Measurements from ENCODE around the gene RTBDN.

DNA sequence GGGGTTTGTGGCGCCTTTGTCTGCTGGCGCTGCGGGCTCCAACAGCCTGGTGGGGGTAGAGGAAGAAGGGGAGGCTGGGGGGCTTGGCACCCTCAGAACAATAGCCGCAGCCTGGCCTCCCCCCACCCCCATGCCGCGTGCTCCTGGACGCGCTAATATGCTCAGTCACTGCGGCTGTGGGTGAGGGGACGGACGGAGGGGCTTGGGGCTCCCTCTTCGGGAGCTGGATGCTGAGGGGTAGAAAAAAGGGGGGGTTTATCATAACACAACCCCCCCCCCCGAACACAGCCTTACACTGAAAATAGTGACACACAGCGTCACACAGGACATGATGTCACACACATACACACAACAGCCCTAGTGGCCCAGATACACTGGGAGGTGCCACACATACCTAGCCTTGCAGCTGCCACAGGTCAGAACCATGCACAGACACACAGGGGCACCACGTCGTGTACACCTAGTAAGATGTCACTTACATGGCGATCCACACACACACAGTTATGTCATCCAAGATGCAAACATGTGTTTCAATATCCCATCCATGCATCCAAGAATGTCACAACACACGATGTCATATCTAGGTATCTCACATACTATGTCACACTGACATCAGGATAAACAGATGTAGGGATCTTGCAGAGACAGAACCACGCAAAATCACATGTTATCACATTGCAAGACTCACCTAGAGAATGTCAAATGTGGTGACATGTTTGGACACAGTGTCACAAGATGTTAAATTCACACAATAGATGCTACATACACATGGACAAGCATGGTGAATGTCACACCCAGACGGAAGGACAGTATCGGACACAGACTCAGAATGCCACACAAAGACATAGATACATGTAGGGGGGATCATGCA lies 4.7 kb upstream of the RTBDN start:
- TF ChIP-seq, protein P1, sequence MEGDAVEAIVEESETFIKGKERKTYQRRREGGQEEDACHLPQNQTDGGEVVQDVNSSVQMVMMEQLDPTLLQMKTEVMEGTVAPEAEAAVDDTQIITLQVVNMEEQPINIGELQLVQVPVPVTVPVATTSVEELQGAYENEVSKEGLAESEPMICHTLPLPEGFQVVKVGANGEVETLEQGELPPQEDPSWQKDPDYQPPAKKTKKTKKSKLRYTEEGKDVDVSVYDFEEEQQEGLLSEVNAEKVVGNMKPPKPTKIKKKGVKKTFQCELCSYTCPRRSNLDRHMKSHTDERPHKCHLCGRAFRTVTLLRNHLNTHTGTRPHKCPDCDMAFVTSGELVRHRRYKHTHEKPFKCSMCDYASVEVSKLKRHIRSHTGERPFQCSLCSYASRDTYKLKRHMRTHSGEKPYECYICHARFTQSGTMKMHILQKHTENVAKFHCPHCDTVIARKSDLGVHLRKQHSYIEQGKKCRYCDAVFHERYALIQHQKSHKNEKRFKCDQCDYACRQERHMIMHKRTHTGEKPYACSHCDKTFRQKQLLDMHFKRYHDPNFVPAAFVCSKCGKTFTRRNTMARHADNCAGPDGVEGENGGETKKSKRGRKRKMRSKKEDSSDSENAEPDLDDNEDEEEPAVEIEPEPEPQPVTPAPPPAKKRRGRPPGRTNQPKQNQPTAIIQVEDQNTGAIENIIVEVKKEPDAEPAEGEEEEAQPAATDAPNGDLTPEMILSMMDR (IDR thresholded peaks at IDR 0.05): no peak
- TF ChIP-seq ZFX (IDR thresholded peaks at IDR 0.05; ENCODE audit: borderline replicate concordance): no peak
